Tibial nerve (tissue), 4 donors: ENCODE measurements around the gene ETV3.

ENCODE experiments used
- CTCF ChIP-seq, 5 experiments: fragments of 200-600 bp in 3 of 5; fragments of 450-650 bp in 2 of 5; sonication (generic) in 3 of 5; IDR thresholded peaks; one replicate each; pipeline ENCODE4 v1.5.1; 2016 to 2019; ENCODE audit warnings: antibody characterized with exemption in 5 of 5, mild to moderate bottlenecking in 3 of 5, moderate library complexity in 2 of 5
- EP300 ChIP-seq, 2 donors: sonication (generic); formaldehyde crosslinking; IDR thresholded peaks; one replicate each; pipeline ENCODE4 v1.6.1; 2017; ENCODE audit warnings: antibody characterized with exemption in 2 of 2, mild to moderate bottlenecking in 1 of 2
- POLR2A ChIP-seq, 2 donors: fragments of 450-650 bp; IDR thresholded peaks; one replicate each; pipeline ENCODE4 v1.6.1; 2017; ENCODE audit warnings: antibody characterized with exemption in 2 of 2, mild to moderate bottlenecking in 2 of 2, moderate library complexity in 2 of 2

DNA sequence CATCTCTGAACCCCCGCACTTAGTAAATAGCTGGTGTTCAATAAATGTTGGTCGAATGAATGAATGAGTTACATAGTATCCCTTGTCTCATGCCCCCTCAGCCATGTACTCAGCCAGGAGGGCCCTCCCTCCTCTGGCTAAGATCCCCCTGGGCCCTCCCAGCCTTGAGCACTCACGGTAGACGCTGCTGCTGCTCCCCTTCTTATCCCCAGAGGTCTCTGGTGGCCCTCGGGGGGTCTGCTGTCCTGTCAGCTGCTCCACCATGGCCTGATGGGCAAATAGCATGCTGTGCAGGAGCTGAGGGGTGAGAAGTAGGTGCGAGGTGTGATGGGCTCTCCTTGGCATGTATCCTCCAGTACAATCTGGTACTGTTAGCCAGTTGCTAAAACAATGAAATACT is 40.5 kb downstream of the ETV3 start:
- no peak for TF ChIP-seq CTCF (IDR thresholded peaks at IDR 0.05)
- TF ChIP-seq POLR2A (IDR thresholded peaks at IDR 0.05): no peak
- no peak for TF ChIP-seq EP300 (IDR thresholded peaks at IDR 0.05)
